ENCODE measurements around the gene AKAIN1. TPM values are rescaled to one million over a fixed set of nuclear protein-coding genes. Genes with fewer than 3 reads are reported as not detected.
A peak's percentile ranks its signal among the peaks of the same experiment; 100 is the strongest.

Gene AKAIN1, protein sequence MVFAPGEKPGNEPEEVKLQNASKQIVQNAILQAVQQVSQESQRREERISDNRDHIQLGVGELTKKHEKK
- not detected for polyA plus RNA-seq (ENCODE audit: low read depth in 6 of 6)

DNA sequence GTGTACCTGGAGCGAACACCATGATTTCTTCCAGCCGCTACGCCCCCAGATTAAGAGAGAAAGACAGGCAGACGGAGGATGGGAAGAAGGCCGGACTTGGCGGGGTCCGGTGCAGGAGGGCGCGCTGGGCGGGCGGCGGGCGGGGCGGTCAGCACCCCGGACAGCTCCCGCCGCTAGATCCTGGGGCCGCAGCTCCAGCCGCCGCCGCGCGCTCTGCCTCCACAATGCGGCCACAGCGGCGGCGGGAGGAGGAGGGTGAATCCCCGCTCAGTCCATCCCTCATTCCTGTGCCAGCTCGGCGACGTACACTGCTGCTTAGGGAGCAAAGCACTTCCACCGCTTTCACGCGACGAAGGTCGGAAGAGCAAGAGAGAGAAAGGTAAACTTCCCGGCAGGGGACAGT is at the start of gene AKAIN1:
TSS of gene AKAIN1 (minus strand) at position 226 of the 403 bp plus-strand sequence. CDS start at position 22, 204 bp downstream.
- H3K36me3 Mint-ChIP-seq, result peaks cover 0 to 22% of the 10 kb centered on the region in 2 donors
- H3K4me1 Mint-ChIP-seq, result peaks cover 2 to 6% (median 6%) of the 10 kb centered on the region in 3 donors
- peak within 1 kb of the TSS in 3 of 8 donors; percentile 37 to 56 (median 41) for H3K4me3 Mint-ChIP-seq
- peak within 1 kb of the TSS in 1 of 6 donors; percentile 38 for H3K27ac Mint-ChIP-seq
- H3K27me3 Mint-ChIP-seq, result peaks cover 64 to 82% (median 78%) of the 10 kb centered on the region in 3 donors
- DNase-seq, result no peak
- ATAC-seq (ENCODE audit: low read depth in 2 of 2), result no peak
- H3K9me3 Mint-ChIP-seq, result peaks cover 0 to 14% (median 4%) of the 10 kb centered on the region in 7 donors

DNA sequence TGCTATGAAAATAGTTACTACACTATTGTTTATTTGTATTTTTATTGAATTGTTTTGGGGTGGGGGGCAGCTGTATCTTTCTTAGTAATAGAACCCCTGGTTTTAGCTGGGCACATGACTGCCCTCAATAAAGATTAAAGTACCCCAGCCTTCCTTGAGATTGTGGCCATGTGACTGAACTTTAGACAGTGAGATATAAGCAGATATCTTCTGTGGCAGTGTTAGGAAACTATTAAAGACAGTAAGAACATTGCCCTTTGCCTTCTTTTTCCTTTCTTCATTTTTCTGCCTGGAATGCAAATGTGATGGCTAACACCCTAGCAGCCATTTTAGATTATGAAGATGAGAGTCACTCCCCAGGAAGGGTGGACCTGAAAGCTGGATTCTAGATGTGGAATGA is 47.9 kb upstream of the AKAIN1 start:
- DNase-seq (no peak), ATAC-seq (ENCODE audit: low read depth in 2 of 2) (no peak)
- Mint-ChIP-seq H3K4me1 (peaks cover 14 to 20% (median 19%) of the 10 kb centered on the region in 3 donors), H3K36me3 (peaks cover 12 to 32% of the 10 kb centered on the region in 2 donors), H3K9me3 (peaks cover 0 to 5% (median 0%) of the 10 kb centered on the region in 7 donors), H3K27ac (no peak overlapping the region), H3K4me3 (no peak overlapping the region), H3K27me3 (peaks cover 2 to 7% (median 4%) of the 10 kb centered on the region in 3 donors)

DNA sequence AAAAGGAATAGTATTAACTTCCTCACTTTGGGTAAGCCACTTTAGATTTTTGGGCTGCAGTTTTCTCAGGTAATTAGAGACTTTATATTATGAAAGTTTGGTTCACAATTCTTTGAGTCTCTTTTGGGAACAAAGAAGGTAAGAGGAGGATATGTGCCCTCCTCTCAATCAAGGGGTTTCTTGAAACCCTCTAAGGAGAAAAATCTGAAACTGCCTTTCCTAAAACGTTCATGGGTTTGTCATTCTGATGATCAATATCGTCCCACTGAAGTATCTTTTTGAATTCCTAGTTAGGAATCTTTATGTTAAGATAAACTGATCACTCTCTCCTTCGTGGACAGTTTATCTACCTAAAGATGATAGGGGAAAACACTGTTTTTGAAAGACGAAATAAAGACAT is 42.4 kb upstream of the AKAIN1 start:
- Mint-ChIP-seq H3K27ac (peak overlapping the region in 1 of 6 donors; percentile 26), H3K27me3 (peaks cover 0 to 2% (median 0%) of the 10 kb centered on the region in 3 donors), H3K4me3 (peak overlapping the region in 6 of 8 donors; percentile 22 to 97 (median 76)), H3K9me3 (no peaks in the 10 kb centered on the region), H3K36me3 (peaks cover 8 to 26% of the 10 kb centered on the region in 2 donors), H3K4me1 (peaks cover 23 to 44% (median 35%) of the 10 kb centered on the region in 3 donors)
- DNase-seq (no peak), ATAC-seq (ENCODE audit: low read depth in 2 of 2) (no peak)

DNA sequence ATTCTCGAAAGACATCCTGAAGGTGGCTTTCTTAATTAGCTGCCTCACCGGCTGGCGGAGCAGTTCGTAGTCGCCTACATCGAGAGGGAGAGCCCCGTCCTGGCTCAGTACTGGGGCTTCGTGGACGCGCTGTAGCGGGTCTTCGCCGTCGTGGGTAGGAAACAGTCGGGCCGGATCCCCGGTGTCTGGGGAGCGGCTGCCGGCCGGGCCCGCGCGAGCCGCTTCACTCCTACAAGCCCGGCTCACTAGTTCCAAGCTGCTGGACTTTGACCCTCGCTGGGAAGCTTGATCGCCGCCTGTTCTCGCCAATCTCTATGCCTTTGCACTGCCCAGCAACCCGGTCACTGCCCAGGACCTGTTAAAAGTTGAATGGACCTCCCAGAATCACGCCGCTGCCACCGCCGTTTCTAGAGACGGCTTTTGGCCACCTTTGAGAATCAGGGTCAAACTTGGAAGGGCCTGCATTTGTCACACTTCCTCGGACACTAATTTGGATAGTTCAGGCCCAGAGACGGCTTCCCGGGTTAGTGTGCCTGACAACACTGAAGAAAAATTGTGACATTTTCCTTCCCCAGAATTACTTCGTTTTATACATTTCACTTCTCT is 41.4 kb upstream of the AKAIN1 start:
- Mint-ChIP-seq H3K9me3 (no peaks in the 10 kb centered on the region), H3K36me3 (peaks cover 8 to 18% of the 10 kb centered on the region in 2 donors), H3K27me3 (peaks cover 0 to 10% (median 0%) of the 10 kb centered on the region in 3 donors), H3K4me1 (peaks cover 23 to 42% (median 35%) of the 10 kb centered on the region in 3 donors), H3K27ac (peak overlapping the region; percentile 94 to 99 (median 96)), H3K4me3 (peak overlapping the region; percentile 91 to 98 (median 96))
- ATAC-seq (ENCODE audit: low read depth in 2 of 2) (peak; percentile 59 to 64), DNase-seq (no peak)

DNA sequence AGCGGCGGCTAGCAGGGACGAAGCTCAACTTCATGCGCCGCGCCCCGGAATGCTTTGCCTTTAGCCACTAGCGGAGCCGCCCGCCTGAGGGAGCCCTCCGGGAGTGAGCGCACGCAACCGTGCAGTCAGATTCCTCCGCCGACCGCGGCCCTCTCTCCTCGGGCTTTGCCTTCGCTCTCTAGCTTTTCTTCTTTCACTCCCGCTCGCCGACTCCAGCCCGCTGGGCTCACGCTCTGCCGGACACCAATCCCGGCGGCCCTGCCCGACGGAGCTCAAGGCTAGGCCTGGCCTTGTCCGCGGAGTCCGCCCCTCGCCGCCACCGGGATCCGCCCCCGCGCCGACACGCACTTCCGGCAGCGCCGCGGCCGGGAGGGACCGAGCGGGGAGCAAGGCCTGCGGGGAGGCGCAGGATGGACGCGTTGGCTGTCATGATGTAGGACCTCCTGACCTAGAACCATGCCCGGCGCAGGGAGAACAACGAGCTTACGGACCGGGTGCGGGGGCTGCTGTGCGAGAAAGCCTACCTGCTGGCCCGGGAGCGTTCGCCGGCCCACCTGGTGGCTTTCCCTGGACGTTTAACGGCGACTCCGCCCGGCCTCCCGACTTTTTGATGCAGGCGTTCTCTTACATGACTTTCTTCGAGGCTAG is 40.8 kb upstream of the AKAIN1 start:
- H3K27ac Mint-ChIP-seq, result peak overlapping the region; percentile 94 to 99 (median 96)
- DNase-seq, result peak; percentile 91

DNA sequence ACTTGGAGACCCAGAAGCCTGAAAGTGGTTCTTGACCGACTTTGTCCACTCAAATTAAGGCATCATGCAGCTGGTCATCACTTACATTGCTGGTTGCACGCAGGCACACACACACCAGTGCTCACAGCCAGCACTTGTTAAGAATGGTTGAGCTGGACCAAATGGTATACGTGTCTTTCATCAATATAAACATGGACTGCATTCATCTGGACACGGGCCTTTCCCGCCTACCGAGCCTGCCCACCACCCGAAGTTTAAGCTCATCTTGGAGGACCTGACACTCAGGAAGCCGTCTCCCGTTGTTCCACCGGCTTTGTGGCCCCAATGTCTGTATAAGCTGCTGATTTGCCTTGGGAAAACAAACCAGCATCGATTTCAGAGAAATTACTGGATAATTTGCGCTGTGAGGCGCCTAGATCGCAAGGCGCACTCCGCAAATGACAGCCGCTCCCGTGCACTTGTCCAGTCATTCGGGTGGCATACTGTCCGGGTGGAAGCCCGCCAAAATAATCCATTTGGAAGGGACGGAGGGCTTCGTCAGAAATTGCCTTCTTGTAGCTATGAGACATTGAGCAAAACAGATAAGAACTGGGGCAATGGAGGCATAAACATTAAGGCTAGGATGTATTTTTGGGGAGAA is 40.1 kb upstream of the AKAIN1 start:
- Mint-ChIP-seq H3K9me3 (peaks cover 0 to 1% (median 0%) of the 10 kb centered on the region in 7 donors), H3K27me3 (peaks cover 0 to 19% (median 2%) of the 10 kb centered on the region in 3 donors), H3K27ac (peak overlapping the region; percentile 94 to 99 (median 96)), H3K36me3 (peaks cover 0 to 10% of the 10 kb centered on the region in 2 donors), H3K4me1 (peaks cover 23 to 39% (median 35%) of the 10 kb centered on the region in 3 donors), H3K4me3 (peak overlapping the region; percentile 91 to 98 (median 96))
- ATAC-seq (ENCODE audit: low read depth in 2 of 2) (peak; percentile 1 to 3), DNase-seq (no peak)

More for the DNA sequence above, 40.8 kb upstream of the AKAIN1 start:
- H3K9me3 Mint-ChIP-seq, result no peaks in the 10 kb centered on the region
- ATAC-seq (ENCODE audit: low read depth in 2 of 2), result peak; percentile 84 to 86
- peaks cover 6 to 17% of the 10 kb centered on the region in 2 donors for H3K36me3 Mint-ChIP-seq
- peaks cover 23 to 39% (median 35%) of the 10 kb centered on the region in 3 donors for H3K4me1 Mint-ChIP-seq
- peak overlapping the region; percentile 91 to 98 (median 96) for H3K4me3 Mint-ChIP-seq
- H3K27me3 Mint-ChIP-seq, result peaks cover 0 to 13% (median 0%) of the 10 kb centered on the region in 3 donors

DNA sequence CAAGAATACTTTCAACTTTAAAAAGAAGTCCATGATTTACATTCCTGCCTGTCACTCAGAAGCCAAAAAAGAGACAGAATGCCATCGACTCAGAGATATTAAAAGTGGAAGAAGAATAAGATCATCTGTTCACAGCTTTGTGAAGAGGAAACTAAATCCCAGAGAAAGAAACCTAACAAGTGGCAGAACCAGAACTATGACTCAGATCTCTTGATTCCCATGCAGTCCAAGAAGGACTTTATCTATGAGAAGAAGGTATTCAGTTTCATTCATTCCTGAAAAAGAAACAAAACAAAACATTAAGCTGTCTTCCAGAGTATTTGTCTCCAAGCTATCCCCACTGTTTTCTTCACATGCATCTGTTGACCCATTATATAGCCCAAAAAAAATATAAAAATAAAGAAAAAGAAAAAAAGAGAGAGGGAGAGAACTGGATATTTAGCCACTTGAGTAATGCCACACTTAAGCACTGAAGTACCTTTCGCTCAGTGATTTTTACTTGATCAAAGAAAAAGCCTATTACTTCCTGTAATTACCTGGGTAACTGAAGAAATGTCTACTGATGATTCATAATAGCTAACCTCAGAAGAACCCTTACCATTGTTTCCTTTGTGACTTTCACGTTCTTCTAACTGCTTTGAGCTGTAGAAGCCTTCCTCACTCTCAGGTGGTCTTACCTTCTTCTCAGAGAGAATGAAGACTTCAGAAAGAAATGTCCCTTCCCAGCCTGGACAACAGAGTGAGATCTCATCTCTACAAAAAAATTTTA is 17.7 kb upstream of the AKAIN1 start:
- no peaks in the 10 kb centered on the region for H3K36me3 Mint-ChIP-seq
- peaks cover 31 to 45% (median 39%) of the 10 kb centered on the region in 3 donors for H3K27me3 Mint-ChIP-seq
- no peak overlapping the region for H3K27ac Mint-ChIP-seq
- H3K9me3 Mint-ChIP-seq, result peaks cover 0 to 2% (median 0%) of the 10 kb centered on the region in 7 donors
- H3K4me1 Mint-ChIP-seq, result no peaks in the 10 kb centered on the region
- no peak for ATAC-seq (ENCODE audit: low read depth in 2 of 2)
- no peak overlapping the region for H3K4me3 Mint-ChIP-seq
- no peak for DNase-seq

DNA sequence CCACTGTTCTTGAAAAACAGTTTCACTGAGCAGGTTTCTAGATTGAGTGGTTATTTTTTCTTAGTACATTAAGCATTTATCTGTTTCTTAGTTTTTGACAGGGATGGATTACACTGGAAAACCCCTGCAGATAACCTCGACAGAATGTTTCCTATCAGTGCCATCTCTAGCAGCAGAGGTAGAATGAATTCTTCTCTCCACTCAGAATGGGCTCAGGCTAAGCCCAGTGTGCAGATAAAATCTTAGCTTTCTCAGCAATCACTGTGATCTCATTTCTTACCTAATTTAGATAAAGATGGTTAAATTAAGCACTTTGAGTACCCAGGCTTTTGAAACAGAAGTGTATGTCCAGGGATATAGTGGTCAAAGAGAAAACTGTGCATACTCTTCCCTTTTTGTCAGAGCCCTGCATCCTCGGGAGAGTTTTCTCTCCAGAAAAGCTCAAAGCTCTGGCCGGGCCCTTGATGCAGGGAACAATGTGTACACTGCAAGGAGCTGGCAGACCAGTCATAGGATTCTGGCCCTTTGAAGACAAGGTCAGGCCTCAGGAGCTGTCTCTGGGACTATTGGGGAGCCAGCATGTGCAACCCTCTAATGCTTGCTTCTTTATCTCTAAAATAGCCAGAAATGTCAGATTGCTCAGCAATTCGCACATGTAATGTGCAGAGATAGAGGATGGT is 10.6 kb upstream of the AKAIN1 start:
- no peak for DNase-seq
- Mint-ChIP-seq H3K27ac (no peak overlapping the region), H3K27me3 (peaks cover 4 to 15% (median 6%) of the 10 kb centered on the region in 3 donors), H3K4me1 (no peaks in the 10 kb centered on the region), H3K4me3 (no peak overlapping the region), H3K9me3 (peaks cover 0 to 4% (median 0%) of the 10 kb centered on the region in 7 donors), H3K36me3 (no peaks in the 10 kb centered on the region)
- ATAC-seq (ENCODE audit: low read depth in 2 of 2), result no peak

DNA sequence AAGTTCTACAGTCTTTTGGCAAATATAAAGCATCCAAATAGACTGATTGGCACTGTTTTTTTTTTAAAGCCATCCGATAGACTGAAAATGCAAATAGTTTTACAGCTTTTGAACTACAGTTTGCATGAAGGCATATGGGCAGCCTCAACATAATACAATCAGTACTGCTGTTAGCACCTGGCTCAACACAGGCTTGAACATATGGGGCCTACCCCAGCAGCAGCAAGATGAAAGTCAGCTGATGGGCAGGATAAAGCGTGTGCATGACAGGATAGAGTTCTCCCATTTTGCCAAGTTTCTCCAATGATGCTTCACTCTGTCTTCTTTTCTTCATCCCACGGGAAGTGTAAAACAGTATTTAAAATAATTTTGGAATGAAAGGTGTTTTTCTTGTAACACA is 1.3 kb upstream of the AKAIN1 start:
- Mint-ChIP-seq H3K27ac (no peak overlapping the region), H3K27me3 (peaks cover 63 to 82% (median 76%) of the 10 kb centered on the region in 3 donors), H3K9me3 (peaks cover 0 to 17% (median 4%) of the 10 kb centered on the region in 7 donors), H3K4me3 (no peak overlapping the region), H3K4me1 (peaks cover 2 to 6% (median 6%) of the 10 kb centered on the region in 3 donors), H3K36me3 (peaks cover 0 to 22% of the 10 kb centered on the region in 2 donors)
- DNase-seq (no peak), ATAC-seq (ENCODE audit: low read depth in 2 of 2) (no peak)

DNA sequence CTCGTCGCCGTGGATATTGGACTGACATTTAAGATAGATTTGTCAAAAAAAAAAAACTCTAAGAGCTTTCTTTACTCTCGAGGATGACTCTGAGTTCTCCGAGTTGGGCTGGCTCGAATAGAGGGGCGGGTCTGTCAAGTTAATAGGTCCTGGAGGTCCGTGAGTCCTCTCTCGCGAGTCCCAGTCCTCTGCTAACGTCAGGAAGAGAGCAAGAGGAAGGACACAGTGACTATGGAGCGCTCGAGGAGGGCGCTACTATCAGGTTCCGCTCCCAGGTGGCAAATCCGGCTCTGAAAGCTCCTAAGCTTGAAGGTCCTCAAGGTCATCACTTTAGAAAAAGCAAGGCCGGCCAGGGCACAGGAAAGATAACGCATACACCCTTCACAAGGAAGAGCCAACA is 404 bp upstream of the AKAIN1 start:
- no peak for DNase-seq
- ATAC-seq (ENCODE audit: low read depth in 2 of 2), result no peak
- H3K9me3 Mint-ChIP-seq, result peaks cover 0 to 17% (median 4%) of the 10 kb centered on the region in 7 donors
- peaks cover 2 to 6% (median 6%) of the 10 kb centered on the region in 3 donors for H3K4me1 Mint-ChIP-seq
- peaks cover 63 to 82% (median 78%) of the 10 kb centered on the region in 3 donors for H3K27me3 Mint-ChIP-seq
- peak overlapping the region in 1 of 8 donors; percentile 37 for H3K4me3 Mint-ChIP-seq
- peak overlapping the region in 1 of 6 donors; percentile 9 for H3K27ac Mint-ChIP-seq
- peaks cover 0 to 22% of the 10 kb centered on the region in 2 donors for H3K36me3 Mint-ChIP-seq

DNA sequence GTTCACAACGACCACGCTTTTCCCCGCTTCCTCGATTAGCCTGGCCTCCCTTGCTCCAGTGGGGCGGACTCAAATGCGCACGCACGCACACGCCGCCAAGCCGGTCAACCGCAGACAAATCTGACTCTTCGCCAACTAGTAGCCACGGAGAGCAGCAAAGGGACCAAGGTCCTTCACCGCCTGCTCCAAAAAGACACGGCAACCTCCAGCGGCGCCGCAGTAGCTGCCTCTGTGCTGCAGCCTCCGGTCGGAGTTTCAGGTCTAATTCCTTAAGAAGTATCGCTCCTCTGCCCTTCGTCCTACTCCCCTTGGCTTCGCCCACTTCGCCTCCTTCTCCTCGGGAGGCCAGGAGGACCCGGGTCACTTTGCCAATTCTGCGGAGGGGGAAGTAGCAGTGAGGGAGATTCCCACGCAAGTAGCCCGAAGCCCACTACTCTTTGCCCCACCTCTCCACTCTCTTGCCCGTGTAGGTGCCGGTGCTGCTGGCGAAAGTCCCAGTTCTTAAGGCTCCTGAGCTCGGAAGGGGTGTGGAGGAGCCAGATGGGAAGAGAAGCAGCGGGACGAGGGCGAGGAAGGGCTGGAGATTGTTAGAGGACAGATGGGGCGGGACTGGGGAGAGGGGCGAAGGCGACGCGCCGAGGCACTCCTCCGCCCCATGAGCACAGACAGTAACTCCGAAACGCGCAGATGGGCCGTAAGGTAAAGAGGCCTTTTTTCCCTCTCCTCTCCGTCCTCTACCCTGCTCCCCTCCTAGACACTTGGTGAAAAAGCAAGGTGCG is 615 bp downstream of the AKAIN1 start:
- Mint-ChIP-seq H3K27me3 (peaks cover 67 to 79% (median 76%) of the 10 kb centered on the region in 3 donors), H3K9me3 (peaks cover 0 to 14% (median 4%) of the 10 kb centered on the region in 7 donors), H3K4me3 (peak overlapping the region in 1 of 8 donors; percentile 41), H3K36me3 (peaks cover 0 to 22% of the 10 kb centered on the region in 2 donors), H3K4me1 (peaks cover 2 to 6% (median 6%) of the 10 kb centered on the region in 3 donors), H3K27ac (no peak overlapping the region)
- no peak for DNase-seq
- ATAC-seq (ENCODE audit: low read depth in 2 of 2), result no peak
